ENCODE data around the gene DPP10.

- peak; percentile 56 for TF ChIP-seq CTCF (IDR thresholded peaks at IDR 0.05)
- no peak for TF ChIP-seq POLR2AphosphoS5 (IDR thresholded peaks at IDR 0.05; ENCODE audit: low read depth, low read length)
- TF ChIP-seq REST (IDR thresholded peaks at IDR 0.05; ENCODE audit: insufficient read depth in 1 of 2, low read depth in 2 of 2, low read length in 1 of 2), result no peak
- TF ChIP-seq TCF7L2 (IDR thresholded peaks at IDR 0.05; ENCODE audit: low read depth, low read length), result no peak
- no peak for TF ChIP-seq SIN3A (IDR thresholded peaks at IDR 0.05; ENCODE audit: borderline replicate concordance, insufficient read depth, low read depth, low read length)
These were observed 100.9 kb downstream of the DPP10 start for GRCh38 chr2:114543236-114543766.
